Measurements from ENCODE around the gene VGLL4.

GRCh38 chr3:11658180-11658579, 14.5 kb upstream of the VGLL4 start:
- no peak for TF ChIP-seq CTCF (IDR thresholded peaks at IDR 0.05 in 2 of 3, conservative IDR thresholded peaks at IDR 0.05 in 1 of 3; ENCODE audit: borderline replicate concordance in 1 of 3, insufficient read depth in 1 of 3, low read depth in 2 of 3, low read length in 2 of 3)
- no peak for TF ChIP-seq ELF1 (IDR thresholded peaks at IDR 0.05; ENCODE audit: borderline replicate concordance, low read depth)
- no peak for TF ChIP-seq REST (IDR thresholded peaks at IDR 0.05; ENCODE audit: low read depth)
- TF ChIP-seq EZH2phosphoT487 (IDR thresholded peaks at IDR 0.05; ENCODE audit: borderline replicate concordance): no peak
- TF ChIP-seq CEBPB (IDR thresholded peaks at IDR 0.05; ENCODE audit: low read depth): no peak
- TF ChIP-seq MAX (IDR thresholded peaks at IDR 0.05): no peak
- no peak for TF ChIP-seq POLR2AphosphoS5 (IDR thresholded peaks at IDR 0.05; ENCODE audit: low read depth, low read length)
